K562 (cell line): Measurements from ENCODE around the gene GNAI1.

Source experiments
- HDAC1 ChIP-seq, 2 experiments: fragments of 450-650 bp; IDR thresholded peaks; 2 replicates each; pipeline ENCODE4 v1.6.1; 2016 to 2017; ENCODE audit warnings: inconsistent platforms in 1 of 2, mild to moderate bottlenecking in 1 of 2, moderate library complexity in 1 of 2
- SMARCC2 ChIP-seq: fragments of 450-650 bp; IDR thresholded peaks from 2 replicates; pipeline ENCODE4 v1.6.1; 2017; ENCODE audit warnings: antibody characterized with exemption, moderate library complexity, mild to moderate bottlenecking, low read depth
- TF ChIP-seq, protein P1 (sequence below): sonication (generic); formaldehyde crosslinking; IDR thresholded peaks from 2 replicates; pipeline ENCODE4 v1.5.0; 2020; ENCODE audit warnings: missing genetic modification reagents

DNA sequence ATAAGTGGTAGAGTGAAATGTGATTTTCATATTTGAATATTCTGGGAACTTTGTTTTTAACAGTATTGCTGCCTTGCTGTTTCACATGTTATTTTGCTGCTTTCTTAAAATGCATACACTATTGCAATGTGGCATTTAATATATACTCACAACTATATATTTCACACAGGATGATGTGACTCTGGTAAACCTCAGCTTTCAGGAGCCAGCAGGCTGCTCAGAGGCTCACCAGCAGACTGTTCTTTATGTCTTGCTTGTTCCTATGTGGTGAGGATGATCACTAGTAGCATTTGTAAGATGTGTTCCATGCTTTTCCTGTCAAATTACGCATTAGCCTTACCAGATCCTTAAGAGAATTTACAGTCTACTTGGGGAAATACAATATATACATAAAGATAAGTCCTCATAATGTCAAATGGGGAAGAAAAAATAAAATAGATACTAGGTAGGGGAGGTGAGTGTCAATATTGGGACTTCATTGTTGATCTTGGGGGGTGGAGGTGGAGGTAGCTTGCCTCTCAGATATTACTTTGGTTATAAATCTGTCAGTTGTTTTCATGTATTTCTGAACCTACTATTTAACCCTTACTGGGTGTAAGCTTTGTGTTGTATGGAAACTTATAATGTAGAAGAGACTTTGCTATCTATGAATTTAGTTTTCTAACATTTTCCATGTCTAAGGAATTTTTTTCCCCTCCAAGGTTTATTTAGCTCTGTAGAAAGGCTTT is 8.4 kb downstream of the GNAI1 start:
- TF ChIP-seq, protein P1, sequence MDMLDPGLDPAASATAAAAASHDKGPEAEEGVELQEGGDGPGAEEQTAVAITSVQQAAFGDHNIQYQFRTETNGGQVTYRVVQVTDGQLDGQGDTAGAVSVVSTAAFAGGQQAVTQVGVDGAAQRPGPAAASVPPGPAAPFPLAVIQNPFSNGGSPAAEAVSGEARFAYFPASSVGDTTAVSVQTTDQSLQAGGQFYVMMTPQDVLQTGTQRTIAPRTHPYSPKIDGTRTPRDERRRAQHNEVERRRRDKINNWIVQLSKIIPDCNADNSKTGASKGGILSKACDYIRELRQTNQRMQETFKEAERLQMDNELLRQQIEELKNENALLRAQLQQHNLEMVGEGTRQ (CRISPR knock-in tag), result no peak
- TF ChIP-seq HDAC1 (IDR thresholded peaks at IDR 0.05) (no peak), SMARCC2 (no peak)
